Parathyroid adenoma (tissue), 2 donors: ENCODE data around the gene DAAM2.

Experiments used
- H2AFZ ChIP-seq: fragments of 300-600 bp; sonication (generic); one replicate; pipeline ENCODE4 v1.7.0; 2017; ENCODE audit warnings: antibody characterized with exemption, mild to moderate bottlenecking
- H3K27ac ChIP-seq: fragments of 300-600 bp; sonication (generic); one replicate; pipeline ENCODE4 v1.7.0; 2017
- H3K27me3 ChIP-seq: fragments of 300-600 bp; sonication (generic); one replicate; pipeline ENCODE4 v1.7.0; 2017; ENCODE audit warnings: low read length; ENCODE audit not compliant: control insufficient read depth, insufficient read depth
- H3K36me3 ChIP-seq: fragments of 300-600 bp; sonication (generic); one replicate; pipeline ENCODE4 v1.7.0; 2017; ENCODE audit warnings: low read length; ENCODE audit not compliant: control insufficient read depth, insufficient read depth
- H3K4me1 ChIP-seq: fragments of 300-600 bp; sonication (generic); one replicate; pipeline ENCODE4 v1.7.0; 2017; ENCODE audit warnings: control low read depth
- H3K4me2 ChIP-seq: fragments of 300-600 bp; sonication (generic); one replicate; pipeline ENCODE4 v1.7.0; 2017; ENCODE audit warnings: low read length
- H3K4me3 ChIP-seq: fragments of 300-600 bp; sonication (generic); one replicate; pipeline ENCODE4 v1.7.0; 2017; ENCODE audit warnings: low read depth, low read length
- H3K79me2 ChIP-seq: fragments of 300-600 bp; sonication (generic); one replicate; pipeline ENCODE4 v1.7.0; 2017; ENCODE audit warnings: control low read depth
- H3K9ac ChIP-seq: fragments of 300-600 bp; sonication (generic); one replicate; pipeline ENCODE4 v1.7.0; 2017; ENCODE audit warnings: mild to moderate bottlenecking
- H3K9me3 ChIP-seq: fragments of 300-600 bp; sonication (generic); one replicate; pipeline ENCODE4 v1.7.0; 2017; ENCODE audit warnings: low read length; ENCODE audit not compliant: control insufficient read depth
- CTCF ChIP-seq: fragments of 300-600 bp; sonication (generic); IDR thresholded peaks from one replicate; pipeline ENCODE4 v1.7.0; 2017; ENCODE audit warnings: antibody characterized with exemption, mild to moderate bottlenecking
- donor health status: primary hyperparathyroidism.

Gene DAAM2

GRCh38 chr6:39855356-39855995 lies 63.3 kb downstream of the DAAM2 start:
- H3K4me2 ChIP-seq = no peak overlapping the region
- no peak overlapping the region for H3K4me3 ChIP-seq
- no peaks in the 10 kb centered on the region for H3K4me1 ChIP-seq
- no peaks in the 10 kb centered on the region for H3K36me3 ChIP-seq
- H3K9ac ChIP-seq = no peak overlapping the region
- TF ChIP-seq CTCF = no peak
- no peaks in the 10 kb centered on the region for H3K27me3 ChIP-seq
- no peaks in the 10 kb centered on the region for H3K79me2 ChIP-seq
- no peaks in the 10 kb centered on the region for H3K9me3 ChIP-seq
- H2AFZ ChIP-seq = no peak overlapping the region
- no peak overlapping the region for H3K27ac ChIP-seq

GRCh38 chr6:39859025-39859424 lies 66.8 kb downstream of the DAAM2 start:
- H3K36me3 ChIP-seq = no peaks in the 10 kb centered on the region
- H2AFZ ChIP-seq = no peak overlapping the region
- no peak overlapping the region for H3K4me3 ChIP-seq
- no peak for TF ChIP-seq CTCF
- H3K27me3 ChIP-seq = no peaks in the 10 kb centered on the region
- no peak overlapping the region for H3K4me2 ChIP-seq
- H3K79me2 ChIP-seq = no peaks in the 10 kb centered on the region
- H3K27ac ChIP-seq = no peak overlapping the region
- H3K4me1 ChIP-seq = no peaks in the 10 kb centered on the region
- H3K9me3 ChIP-seq = no peaks in the 10 kb centered on the region
- H3K9ac ChIP-seq = no peak overlapping the region

GRCh38 chr6:39861663-39862062 lies 69.5 kb downstream of the DAAM2 start:
- Histone ChIP-seq H3K27ac (no peak overlapping the region), H3K79me2 (no peaks in the 10 kb centered on the region), H3K36me3 (no peaks in the 10 kb centered on the region), H3K4me1 (no peaks in the 10 kb centered on the region), H3K4me3 (no peak overlapping the region), H3K9me3 (no peaks in the 10 kb centered on the region), H3K9ac (no peak overlapping the region), H3K4me2 (no peak overlapping the region), H3K27me3 (no peaks in the 10 kb centered on the region), H2AFZ (no peak overlapping the region)
- TF ChIP-seq CTCF = no peak

- Histone ChIP-seq H3K27me3 (no peaks in the 10 kb centered on the region), H3K4me1 (no peaks in the 10 kb centered on the region), H3K9ac (no peak overlapping the region), H3K36me3 (no peaks in the 10 kb centered on the region), H3K4me3 (no peak overlapping the region), H3K79me2 (no peaks in the 10 kb centered on the region), H2AFZ (no peak overlapping the region), H3K9me3 (no peaks in the 10 kb centered on the region), H3K4me2 (no peak overlapping the region), H3K27ac (no peak overlapping the region)
- peak; percentile 79 for TF ChIP-seq CTCF
Measured at GRCh38 chr6:39865011-39865888, 73.1 kb downstream of the DAAM2 start.
